ENCODE measurements around the gene GRN.
A peak's percentile ranks its signal among the peaks of the same experiment; 100 is the strongest.
"Not testable (repeated sequence)": the region's sequence is repeated elsewhere in the genome, so short reads cannot be mapped to it uniquely, and the experiment has no call there.

GRN gene

DNA sequence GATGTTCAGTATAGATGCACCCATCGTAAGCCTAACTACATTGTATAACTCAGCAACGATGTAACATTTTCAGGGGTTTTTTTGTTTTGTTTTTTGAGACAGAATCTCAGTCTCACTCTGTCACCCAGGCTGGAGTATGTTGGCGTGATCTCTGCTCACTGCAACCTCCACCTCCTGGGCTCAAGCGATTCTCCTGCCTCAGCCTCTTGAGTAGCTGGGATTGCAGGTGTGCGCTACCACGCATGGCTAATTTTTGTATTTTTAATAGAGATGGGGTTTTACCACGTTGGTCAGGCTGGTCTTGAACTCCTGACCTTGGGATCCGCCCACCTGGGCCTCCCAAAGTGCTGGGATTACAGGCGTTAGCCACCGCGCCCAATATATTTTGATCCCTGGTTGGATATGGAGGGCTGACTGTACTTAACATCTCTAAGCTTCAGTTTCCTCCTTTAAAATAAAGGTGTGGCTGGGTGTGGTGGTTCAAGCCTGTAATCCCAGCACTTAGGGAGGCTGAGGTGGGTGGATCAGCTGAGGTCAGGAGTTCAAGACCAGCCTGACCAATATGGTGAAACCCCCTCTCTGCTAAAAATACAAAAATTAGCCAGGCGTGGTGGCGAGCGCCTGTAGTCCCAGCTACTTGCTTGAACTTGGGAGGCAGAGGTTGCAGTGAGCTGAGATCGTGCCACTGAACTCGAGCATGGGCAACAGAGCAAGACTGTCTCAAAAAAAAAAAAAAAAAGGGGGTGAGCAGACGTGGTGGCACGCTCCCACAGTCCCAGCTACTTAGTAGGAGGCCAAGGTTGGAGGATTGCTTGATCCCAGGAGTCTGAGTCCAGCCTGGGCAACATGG lies 2.3 kb downstream of the GRN start:
- not testable (repeated sequence) for DNase-seq

DNA sequence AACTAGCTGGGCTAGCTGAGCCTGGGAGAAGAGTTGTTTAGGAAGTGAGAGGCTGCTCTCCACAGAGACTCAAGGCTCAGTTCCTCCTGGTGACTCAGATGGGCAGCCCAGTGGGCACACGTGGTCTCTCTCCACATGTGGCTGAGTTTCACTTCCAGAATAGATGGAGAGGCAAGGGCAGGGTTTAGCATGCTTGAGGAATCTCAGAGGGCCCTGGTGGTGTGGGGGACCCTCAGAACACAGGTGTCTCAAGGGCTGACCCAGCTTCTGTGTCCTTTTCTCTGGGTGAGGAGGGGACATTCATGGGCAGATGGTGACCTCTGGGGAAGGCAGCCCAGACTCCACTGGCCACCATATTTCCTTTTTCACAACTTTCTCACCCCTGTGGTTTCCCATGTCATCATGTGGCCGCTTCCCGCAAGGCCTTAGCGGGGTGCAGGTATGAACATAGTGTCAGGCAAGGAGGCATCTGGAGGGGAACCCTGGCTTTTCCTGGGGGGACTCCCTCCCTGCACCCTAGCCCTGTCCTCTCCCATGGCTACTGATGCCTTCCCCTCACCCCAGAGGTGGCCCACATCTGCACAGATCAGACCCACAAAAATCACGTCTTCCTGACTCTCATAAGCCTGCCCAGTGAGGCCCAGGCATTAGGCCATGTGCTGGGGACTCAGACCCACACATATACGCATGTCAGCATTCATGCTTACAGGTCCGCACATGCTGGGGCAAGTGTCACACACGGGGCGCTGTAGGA lies 3.3 kb downstream of the GRN start:
- no peak for DNase-seq

DNA sequence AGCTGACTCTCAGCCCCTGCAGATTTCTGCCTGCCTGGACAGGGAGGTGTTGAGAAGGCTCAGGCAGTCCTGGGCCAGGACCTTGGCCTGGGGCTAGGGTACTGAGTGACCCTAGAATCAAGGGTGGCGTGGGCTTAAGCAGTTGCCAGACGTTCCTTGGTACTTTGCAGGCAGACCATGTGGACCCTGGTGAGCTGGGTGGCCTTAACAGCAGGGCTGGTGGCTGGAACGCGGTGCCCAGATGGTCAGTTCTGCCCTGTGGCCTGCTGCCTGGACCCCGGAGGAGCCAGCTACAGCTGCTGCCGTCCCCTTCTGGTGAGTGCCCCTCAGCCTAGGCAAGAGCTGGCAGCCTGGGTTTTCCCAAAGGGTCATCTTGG lies 3.9 kb downstream of the GRN start:
- DNase-seq: no peak

DNA sequence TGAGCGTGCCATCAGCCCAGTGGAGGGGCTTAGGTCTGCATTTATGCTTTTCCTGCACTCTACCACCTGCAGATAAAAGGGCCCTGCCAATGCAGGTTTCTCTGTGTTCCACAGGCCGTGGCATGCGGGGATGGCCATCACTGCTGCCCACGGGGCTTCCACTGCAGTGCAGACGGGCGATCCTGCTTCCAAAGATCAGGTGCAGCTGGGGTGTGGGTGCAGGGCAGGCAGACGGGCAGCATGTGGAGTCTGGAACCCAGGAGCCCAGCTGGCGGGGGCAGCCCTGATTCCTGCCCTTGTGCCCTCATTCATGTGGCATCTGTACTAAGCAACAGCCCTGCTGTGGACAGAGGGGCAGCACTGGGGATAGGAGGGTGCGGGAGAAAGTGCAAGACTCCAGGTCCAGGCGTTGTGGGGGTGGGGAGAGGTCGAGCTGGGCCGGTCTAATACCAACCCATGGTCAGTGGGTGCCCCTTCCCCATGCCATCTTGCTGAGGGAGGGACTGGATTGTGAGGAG lies 4.5 kb downstream of the GRN start:
- no peak for DNase-seq

DNA sequence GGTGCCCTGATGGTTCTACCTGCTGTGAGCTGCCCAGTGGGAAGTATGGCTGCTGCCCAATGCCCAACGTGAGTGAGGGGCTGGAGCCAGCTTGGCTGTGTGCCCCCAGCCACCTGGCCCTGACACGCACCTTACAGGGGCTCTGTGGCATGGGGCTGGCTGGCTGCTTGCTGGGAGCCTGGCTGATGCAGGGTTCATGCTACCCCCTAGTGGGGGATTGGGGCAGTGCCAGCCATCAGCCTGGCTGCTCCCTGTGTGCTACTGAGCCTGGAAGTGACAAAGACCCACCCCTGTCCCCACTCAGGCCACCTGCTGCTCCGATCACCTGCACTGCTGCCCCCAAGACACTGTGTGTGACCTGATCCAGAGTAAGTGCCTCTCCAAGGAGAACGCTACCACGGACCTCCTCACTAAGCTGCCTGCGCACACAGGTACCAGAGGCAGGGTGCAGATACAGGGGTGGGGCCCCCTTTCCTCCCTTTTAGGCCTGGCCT lies 5.7 kb downstream of the GRN start:
- DNase-seq: peak; percentile 68 to 69

DNA sequence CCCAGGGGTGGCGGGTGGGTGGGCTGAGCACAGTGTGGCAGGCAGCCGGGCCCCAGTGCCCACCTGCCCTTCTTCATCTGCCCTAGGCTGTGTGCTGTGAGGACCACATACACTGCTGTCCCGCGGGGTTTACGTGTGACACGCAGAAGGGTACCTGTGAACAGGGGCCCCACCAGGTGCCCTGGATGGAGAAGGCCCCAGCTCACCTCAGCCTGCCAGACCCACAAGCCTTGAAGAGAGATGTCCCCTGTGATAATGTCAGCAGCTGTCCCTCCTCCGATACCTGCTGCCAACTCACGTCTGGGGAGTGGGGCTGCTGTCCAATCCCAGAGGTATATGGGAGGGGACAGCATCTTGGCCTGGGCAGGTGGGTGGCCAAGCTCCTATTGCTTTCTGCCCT lies 6.4 kb downstream of the GRN start:
- no peak for DNase-seq

DNA sequence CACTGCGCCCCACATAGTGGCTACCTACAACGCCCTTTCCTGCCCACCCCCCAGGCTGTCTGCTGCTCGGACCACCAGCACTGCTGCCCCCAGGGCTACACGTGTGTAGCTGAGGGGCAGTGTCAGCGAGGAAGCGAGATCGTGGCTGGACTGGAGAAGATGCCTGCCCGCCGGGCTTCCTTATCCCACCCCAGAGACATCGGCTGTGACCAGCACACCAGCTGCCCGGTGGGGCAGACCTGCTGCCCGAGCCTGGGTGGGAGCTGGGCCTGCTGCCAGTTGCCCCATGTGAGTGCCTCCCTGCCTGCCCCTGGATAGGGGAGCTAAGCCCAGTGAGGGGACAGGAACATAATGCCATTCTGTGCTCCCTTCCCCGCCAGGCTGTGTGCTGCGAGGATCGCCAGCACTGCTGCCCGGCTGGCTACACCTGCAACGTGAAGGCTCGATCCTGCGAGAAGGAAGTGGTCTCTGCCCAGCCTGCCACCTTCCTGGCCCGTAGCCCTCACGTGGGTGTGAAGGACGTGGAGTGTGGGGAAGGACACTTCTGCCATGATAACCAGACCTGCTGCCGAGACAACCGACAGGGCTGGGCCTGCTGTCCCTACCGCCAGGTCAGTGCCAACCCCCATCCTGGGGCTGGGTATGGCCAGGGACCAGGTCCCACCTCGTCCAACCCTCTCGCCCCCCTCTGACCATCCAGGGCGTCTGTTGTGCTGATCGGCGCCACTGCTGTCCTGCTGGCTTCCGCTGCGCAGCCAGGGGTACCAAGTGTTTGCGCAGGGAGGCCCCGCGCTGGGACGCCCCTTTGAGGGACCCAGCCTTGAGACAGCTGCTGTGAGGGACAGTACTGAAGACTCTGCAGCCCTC lies 7.1 kb downstream of the GRN start:
- DNase-seq: no peak

DNA sequence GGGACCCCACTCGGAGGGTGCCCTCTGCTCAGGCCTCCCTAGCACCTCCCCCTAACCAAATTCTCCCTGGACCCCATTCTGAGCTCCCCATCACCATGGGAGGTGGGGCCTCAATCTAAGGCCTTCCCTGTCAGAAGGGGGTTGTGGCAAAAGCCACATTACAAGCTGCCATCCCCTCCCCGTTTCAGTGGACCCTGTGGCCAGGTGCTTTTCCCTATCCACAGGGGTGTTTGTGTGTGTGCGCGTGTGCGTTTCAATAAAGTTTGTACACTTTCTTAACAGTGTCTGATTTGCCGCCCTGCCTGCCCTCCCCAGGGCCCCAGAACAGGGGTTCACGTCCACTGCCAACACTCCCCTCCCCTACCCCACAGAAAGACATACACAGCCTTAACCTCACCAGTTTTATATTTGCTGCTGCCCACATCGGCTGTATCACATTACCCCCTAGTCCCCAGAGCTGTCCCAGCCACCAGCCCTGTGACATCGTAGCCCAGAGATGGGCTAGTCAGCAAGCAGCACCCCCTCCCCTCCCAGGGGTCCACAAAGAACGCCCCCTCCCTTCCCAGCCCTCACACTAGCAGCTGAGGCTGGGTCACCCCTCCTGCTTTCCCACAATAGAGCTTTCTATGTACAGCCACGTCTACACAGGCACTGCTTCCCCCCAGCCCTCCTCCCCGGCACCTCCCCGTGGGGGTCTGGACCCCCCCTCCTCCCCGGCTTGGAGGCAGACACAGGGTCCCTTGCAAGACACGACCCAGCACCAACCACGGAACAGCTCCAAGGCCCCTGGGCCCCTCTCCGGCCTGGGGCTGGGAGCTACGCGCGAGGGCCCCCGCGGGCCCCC lies 7.9 kb downstream of the GRN start:
- DNase-seq: no peak

DNA sequence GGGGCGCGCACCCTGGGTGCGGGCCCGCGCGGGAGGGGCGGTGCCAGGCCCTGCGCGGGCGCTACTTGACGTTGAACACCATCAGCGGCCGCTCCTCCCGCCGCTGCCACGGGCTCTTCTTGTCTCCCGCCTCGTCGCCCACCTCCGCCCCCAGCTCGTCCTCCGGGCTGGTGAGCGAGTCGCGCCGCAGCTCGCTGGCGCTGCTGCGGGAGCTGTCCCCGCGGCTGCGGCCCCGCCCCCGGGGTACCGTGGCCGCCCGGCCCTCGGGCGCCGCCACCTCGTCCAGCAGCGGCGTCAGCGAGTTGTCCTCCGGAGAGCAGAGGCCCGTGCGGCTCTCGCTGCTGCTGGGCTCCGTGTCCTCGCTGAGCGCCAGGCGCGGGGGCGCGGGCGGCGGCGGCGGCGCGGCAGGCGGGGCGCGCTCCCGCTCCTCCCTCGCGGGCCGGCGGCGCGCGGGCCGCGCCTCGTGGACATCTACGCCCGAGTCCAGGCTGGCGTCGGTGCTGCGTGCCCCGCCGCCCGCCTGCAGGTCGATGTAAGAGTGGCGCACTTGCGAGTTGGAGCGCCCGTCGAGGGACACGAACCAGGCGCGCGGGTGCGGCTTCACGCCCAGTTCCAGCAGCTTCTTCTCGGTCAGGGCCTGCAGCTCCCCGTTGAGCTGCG lies 8.7 kb downstream of the GRN start:
- no peak for DNase-seq

DNA sequence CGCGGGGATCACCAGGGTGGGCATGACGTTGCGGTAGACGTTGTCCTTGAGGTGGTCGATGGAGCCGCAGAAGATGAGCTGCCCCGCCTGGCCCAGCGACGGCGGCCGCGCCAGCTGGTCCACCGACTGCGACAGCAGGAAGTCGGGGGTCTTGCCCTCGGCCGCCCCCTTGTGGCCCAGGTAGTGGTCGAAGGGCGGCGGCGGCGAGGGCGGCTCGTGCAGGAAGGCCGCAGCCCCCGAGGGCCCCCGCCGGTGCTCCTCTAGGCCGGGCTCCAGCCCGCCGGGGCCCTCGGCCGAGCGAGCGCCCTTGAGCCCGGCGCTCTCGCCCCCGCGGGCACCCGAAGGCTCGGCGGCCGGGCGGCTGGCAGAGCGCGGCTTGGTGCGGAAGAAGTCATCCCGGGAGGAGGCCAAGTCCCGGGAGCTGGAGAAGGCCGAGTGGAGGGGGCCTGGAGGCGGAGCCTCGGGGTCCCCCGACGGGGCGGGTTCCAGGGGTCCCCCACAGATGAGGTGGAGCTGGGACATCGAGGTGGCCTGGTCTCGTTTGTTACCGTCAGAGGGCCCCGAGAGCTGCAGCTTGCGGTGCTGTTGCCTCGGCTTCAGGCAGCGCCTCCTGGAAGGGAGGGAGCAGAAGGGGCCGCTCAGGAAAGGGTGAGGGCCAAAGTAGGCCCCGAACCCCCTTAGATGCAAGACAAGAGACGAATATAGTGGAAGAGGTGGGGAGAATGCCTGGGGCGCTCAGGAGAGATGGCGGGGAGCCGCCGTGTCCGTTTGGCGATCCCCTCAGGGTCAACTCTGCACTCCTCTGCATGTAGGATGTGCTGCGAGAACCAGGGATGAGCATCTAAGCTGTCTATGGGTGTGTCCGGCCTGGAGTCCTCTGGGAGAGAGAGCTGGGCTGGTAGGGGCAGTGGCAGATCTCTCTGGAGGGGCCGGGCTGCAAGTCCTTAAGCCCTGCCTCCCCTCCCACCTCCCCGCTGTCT lies 9.8 kb downstream of the GRN start:
- DNase-seq: peak; percentile 48

DNA sequence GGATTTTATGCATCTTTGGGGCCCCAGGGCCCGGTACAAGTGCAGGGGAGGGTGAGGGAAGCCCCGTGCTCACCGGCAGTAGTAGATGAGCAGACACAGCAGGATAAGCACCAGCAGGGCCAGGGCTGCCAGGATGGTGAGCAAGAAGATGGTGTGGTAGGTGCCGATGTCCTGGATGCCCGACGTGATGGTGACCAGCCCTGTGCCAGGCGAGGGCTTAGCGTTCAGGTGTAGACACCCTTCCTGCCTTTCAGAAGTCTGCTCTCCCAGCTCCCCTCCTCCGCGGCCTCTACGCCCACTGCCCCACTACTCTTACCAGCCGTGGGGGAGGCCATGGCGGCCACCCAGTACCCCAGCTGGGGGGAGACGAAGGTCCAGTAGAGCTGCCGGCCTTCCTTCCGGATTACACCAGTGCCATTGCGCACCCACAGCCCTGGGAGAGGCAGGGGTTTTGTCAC lies 10.6 kb downstream of the GRN start:
- DNase-seq: no peak

DNA sequence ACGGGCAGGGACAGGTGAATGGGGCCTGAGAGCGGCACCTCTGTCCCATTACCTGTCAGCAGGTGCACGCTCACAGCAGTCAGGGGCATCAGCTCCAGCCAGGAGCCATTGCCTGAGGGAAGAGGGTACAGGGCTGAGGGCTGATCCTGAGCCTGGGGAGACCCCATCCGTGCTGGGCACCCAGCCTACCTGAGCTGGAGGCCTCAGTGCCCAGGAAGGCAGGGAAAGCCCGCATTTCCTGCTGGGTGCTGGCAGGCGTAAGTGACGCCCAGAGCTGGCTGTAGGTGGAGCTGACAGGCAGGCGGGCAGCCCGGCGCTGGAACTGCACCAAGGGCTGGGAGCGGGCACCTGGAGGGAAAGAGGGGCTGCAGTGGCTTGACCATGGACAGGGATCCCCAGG lies 11.1 kb downstream of the GRN start:
- no peak for DNase-seq

DNA sequence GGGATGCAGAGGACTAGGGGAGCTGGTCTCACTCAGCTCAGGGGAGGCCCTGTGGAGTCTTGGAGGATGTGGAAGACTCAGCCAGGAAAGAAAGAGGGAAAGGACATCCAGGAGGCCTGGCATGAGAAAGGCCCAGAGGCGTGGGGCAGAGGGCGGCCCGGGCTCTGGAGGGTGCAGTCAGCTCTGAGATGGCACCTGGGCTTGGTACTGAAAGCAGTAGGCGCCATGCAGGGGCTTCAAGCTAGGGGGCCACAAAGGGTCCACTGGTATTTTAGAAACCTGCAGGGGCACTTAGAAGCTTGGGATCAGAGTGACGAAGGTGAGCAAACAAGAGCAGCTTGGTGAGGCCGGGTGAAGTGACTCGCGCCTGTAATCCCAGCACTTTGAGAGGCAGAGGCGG lies 13.0 kb downstream of the GRN start:
- DNase-seq: no peak

DNA sequence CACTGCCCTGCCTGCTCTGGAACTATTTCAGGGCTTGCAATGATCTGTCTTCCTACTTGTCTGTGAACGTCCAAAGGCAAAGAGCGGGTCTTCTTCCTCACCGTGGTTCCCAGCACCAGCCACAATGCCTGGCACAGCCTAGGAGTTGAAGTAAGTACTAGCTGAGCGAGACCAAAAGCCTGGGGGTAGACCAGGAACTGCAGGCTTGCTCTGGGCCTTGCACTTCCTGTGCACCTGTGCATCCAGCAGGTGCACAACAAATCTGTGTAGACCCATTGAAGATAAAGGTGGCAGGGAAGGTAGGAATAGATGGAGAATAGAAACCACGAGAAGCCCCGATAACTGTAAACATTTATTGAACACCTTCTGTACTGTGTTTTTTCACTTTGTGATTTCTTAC lies 13.9 kb downstream of the GRN start:
- DNase-seq: no peak

DNA sequence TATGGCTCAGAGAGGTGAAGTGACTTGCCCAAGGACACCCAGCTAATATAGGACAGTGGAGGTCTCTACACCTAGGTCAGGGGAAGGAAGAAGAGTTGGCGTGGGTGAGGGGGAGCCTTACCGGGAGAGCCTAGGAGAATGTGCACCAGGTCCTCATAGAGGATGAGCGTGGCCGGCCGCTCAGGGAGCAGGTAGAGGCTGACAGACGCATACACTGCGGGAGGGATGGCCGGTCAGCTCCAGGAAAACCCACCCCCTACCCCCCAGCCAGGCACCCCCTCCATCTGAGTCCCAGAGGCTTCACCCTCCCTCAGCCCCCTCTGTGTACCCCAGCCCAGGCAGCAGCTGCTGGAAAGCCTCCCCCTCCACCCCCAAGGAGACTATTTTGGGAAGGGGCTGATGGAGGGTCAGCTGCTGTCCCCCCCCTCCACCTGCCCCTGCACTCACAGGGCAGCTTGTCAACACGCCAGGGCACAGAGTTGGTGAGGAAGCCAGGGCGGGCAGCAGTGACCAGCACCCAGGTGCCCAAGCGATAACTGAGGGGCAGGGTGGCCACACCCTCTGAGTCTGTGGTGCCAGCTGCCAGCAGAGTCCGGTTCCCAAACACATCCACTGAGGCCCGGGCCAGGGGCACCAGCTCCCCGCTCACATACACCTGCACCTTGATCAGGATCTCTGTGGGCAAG lies 14.5 kb downstream of the GRN start:
- DNase-seq: no peak

DNA sequence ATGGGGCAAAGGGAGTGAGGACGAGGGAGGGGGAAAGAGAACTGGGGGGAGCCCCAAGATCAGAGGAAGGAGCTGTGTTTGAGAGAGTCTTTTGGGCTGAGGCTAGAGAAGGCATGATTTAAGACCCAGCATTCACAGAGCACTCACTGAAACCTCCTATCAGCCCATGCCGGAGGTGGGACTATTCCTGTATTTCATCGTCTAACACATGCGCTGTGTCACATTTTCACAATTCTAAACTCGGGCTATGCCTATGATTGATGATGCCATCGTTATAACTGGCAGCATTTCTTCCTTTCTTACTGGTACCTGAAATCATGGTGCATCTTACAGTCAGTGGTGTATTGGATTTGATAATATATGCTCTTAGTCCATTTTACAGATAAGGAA lies 15.0 kb downstream of the GRN start:
- no peak for DNase-seq

DNA sequence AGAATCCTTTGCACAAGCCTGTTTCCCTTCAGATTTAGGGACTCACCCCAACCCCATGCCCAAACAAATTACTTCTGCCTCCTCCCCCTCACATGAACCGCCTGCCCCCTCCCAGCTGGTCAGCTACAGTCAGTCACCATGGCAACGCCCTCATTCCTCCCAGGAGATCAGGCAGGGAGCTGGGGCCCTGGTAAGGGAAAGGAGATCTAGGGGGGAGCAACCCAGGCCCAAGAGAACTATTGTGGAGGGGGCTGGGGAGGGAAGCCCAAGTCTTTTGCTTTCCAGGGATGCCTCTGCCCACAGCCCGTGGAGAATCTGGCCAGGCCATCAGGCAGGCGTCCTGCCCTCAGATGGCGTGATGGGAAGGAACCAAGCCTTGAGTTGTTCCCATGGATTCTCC lies 15.7 kb downstream of the GRN start:
- DNase-seq: no peak

DNA sequence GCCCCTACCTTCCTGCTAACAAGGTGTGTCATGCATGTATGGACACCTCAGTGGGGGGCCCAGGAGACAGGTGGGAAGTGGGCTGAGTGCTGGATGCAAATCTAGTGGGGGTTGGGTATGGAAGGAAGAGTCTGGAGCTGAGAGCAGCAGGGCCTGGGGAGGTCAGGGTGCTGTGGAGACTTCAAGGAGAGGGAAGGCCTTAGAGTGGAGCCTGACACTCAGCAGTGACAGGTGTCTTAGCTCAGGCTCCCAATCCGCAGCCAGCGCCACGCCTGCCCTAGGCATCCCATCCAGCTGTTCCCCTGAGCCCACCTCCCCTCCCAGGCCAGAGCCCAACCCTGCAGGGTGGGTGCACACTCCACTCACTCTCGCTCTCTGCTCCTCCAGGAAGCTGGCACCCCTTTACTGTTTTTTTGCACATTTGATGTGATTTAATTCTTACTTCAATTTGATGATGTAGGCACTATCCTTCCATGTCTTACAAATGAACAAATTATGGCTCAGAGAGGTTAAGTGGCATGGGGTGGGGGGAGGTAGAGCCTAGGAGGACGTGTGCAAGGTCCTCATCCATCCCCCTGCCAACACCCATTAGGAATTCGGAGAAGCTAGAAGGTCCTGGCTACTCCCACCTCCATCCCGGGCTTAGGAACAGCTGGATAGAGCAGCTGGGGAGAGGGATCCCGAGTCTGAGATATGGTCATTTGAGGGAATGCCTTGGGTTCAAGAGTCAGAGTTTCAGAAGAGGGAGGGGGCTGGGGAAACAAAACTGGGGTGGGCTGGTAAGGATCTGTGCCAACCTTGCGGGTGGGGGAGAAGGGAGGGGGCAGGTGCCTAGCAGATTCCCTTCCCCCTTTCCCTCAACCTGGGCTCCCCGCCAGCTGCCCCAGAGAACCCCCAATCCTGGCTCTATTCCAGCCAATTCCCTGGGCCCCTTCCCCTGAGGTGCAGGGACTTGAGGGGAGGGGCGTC lies 16.5 kb downstream of the GRN start:
- DNase-seq: no peak

Data from activated CD4-positive, alpha-beta T cell treated with anti-CD3 and anti-CD28 coated beads, Interleukin-2, amount 50 U/mL, for 4 hours (primary cell).